C4-2B (cell line): ENCODE data around the gene PPWD1.

ENCODE experiments used
- ZFX ChIP-seq: fragments of 450-650 bp; IDR thresholded peaks from 2 replicates; pipeline ENCODE4 v1.6.1; 2017
- TF ChIP-seq, protein P1 (sequence below): fragments of 450-650 bp; conservative IDR thresholded peaks from 2 replicates; pipeline ENCODE4 v1.5.1; 2017; ENCODE audit warnings: mild to moderate bottlenecking

DNA sequence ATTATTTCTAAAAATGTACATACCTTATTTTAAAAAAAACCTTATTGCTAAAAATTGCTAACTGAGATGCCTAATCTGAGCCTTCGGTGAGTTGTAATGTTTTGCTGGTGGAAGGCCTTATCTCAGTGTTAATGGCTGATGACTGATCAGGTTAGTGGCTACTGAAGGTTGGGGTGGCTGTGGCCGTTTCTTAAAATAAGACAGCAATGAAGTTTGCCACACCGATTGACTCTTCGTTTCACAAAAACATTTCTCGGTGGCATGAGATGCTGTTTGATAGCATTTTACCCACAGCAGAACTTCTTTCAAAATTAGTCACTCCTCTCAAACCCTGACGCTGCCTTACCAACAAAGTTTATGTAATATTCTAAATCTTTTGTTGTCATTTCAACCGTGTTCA, 14.8 kb upstream of the PPWD1 start:
- TF ChIP-seq, protein P1, sequence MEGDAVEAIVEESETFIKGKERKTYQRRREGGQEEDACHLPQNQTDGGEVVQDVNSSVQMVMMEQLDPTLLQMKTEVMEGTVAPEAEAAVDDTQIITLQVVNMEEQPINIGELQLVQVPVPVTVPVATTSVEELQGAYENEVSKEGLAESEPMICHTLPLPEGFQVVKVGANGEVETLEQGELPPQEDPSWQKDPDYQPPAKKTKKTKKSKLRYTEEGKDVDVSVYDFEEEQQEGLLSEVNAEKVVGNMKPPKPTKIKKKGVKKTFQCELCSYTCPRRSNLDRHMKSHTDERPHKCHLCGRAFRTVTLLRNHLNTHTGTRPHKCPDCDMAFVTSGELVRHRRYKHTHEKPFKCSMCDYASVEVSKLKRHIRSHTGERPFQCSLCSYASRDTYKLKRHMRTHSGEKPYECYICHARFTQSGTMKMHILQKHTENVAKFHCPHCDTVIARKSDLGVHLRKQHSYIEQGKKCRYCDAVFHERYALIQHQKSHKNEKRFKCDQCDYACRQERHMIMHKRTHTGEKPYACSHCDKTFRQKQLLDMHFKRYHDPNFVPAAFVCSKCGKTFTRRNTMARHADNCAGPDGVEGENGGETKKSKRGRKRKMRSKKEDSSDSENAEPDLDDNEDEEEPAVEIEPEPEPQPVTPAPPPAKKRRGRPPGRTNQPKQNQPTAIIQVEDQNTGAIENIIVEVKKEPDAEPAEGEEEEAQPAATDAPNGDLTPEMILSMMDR = no peak
- TF ChIP-seq ZFX = no peak
